HG03108 (cell line): ENCODE measurements around the gene NBR1.
"Not testable (repeated sequence)": the region's sequence is repeated elsewhere in the genome, so short reads cannot be mapped to it uniquely, and the experiment has no call there.

ENCODE experiments used
- ATAC-seq: cut with Tn5 transposase; IDR thresholded peaks from one replicate; pipeline ENCODE4 v1.9.1; 2021; ENCODE audit warnings: moderate library complexity; ENCODE audit not compliant: unreplicated experiment

NBR1 gene

DNA sequence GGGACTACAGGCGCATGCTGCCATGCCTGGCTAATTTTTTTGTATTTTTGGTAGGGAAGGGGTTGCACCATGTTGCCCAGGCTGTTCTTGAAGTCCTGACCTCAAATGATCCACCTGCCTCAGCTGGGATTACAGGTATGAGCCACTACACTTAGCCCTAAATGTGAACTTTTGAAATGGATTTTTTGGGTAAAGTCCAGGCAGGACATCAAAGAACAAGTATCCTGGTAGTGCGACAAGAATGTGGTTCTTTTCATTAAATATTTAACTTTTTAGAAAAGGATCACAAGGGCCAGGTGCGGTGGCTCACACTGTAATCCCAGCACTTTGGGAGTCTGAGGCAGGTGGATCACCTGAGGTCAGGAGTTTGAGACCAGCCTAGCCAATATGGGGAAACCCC, 15.3 kb upstream of the NBR1 start:
- ATAC-seq, result no peak

DNA sequence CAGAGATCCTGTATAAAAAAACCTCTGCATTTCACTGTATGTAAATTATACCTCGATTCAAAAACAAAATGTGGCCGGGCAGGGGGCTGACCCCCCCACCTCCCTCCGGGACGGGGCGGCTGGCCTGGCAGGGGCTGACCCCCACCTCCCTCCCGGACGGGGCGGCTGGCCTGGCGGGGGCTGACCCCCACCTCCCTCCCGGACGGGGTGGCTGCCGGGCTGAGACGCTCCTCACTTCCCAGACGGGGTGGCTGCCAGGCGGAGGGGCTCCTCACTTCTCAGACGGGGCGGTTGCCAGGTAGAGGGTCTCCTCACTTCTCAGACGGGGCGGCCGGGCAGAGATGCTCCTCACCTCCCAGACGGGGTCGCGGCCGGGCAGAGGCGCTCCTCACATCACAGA, 11.8 kb upstream of the NBR1 start:
- not testable (repeated sequence) for ATAC-seq

DNA sequence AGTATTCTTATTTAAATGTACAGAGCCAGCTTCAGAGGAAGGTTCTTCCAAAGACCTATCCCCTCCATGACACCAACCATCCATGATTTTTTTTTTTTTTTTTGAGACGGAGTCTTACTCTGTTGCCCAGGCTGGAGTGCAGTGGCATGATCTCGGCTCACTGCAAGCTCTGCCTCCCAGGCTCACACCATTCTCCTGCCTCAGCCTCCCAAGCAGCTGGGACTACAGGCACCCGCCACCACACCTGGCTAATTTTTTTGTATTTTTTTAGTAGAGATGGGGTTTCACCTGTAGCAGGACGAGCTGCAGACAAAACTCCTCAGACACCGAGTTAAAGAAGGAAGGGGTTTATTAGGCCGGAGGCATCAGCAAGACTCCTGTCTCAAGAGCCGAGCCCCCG, 11.1 kb upstream of the NBR1 start:
- ATAC-seq, result not testable (repeated sequence)

DNA sequence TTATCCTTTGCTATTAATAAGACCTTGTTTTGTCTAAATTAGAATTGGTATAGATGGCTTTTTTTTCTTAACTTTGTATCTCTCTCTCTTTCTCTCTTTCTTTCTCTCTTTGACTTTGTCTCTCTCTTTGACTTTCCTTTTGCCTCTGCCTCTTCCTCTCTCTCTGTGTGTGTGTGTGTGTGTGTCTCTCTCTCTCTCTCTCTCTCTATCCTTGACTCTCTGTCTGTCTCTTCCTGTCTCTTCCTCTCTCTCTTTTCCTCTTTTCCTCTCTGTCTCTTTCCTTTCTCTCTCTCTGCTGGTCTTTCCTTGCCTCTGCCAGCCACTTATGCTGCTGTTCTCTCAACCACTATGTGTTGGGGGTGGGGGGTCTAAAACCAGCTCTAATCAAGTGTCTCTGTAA, 5.0 kb upstream of the NBR1 start:
- ATAC-seq, result not testable (repeated sequence)

DNA sequence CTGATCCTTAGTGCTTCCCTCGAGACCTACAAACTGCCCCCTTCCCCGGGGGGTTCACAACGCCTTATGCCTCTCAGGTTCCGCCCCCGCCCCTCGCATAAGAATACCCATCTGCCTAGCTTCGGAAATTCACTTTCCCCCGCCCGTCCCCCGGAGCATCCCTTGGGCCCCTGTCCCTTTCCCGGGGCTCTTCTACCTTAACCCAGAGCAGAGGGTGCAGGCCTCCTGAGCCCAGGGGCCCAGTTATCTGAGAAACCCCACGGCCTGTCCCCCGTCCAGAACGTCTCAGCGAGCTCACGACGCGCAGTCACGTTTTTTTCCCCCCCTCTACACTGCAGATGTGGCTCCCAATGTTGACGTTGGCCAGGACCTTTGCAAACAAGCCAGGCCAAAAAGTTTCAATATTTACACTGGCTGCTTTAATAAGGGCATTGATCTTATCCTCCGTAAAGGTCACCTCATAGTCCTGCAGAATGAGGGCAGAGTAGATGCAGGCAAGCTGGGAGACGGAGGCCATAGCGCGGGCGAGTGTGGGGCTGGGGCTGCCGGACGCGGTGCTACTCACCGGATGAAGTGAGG, 1.4 kb upstream of the NBR1 start:
- ATAC-seq, result peak; percentile 16

DNA sequence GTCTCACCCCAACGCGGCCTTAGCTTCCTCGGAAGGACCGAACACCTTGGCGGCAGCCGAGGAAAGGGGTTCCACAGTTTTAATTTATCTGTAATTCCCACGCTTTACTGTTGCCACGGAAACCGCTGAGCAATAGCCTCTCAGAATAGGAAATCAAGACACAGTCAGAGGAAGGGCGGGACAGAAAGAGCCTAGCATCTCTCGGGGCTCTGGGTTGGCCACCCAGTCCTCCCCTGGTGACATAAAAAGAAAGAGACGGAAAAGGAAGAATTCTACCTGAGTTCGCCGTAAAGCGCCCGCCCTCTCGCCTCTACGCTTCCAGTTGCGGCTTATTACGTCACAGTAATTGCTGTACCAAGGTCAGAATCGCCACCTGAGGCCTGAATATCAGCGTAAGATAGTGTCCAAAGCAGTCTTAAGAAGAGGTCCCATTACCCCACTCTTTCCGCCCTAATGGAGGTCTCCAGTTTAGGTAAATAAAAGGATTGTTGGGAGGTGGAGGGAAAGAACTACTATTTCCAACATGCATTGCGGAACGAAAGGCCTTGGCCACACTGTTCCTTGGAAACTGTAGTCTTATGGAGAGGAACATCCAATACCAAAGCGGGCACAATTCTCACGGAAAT, 761 bp upstream of the NBR1 start:
- ATAC-seq, result peak; percentile 52

DNA sequence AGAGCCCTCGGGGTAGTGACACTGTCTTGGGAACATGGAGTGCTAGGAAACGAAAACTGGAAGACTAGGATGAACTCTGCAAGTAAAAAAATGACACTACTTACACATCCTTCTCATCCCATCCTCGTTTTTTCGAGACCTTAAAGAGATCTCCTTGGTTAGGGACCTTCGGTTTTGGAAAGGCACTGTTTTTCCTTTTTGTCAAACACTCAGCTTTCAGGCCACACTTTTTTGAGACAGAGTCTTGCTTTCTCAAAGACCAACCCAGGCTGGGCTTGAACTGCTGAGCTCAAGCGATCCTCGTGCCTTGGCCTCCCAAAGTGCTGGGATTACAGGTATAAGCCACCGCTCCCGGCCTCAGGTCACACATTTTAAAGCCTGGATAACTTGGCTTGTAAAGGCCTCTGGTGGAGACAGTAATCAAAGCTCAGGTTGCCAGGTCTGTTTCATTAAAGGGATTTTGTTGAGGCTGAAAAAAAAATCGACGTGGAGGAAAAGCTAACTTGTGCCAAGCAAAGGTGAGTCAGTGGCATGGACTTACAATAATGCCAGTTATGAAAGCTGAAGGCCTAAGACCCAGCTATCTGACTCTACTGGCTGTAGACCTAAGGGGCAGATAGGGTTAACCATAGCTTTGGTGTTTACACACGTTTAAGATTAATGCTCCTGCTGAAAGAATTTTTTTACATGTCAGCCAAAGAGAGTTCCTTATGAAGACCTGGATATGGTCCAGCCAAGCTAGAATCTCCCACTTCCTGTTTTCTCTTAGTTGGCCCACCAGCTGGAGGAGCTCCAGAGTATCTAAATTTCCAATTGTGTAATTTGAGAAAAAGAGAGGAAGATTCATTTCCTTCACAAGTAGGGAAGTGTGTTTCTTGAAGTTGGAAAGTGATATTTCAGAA, 823 bp downstream of the NBR1 start:
- no peak for ATAC-seq

DNA sequence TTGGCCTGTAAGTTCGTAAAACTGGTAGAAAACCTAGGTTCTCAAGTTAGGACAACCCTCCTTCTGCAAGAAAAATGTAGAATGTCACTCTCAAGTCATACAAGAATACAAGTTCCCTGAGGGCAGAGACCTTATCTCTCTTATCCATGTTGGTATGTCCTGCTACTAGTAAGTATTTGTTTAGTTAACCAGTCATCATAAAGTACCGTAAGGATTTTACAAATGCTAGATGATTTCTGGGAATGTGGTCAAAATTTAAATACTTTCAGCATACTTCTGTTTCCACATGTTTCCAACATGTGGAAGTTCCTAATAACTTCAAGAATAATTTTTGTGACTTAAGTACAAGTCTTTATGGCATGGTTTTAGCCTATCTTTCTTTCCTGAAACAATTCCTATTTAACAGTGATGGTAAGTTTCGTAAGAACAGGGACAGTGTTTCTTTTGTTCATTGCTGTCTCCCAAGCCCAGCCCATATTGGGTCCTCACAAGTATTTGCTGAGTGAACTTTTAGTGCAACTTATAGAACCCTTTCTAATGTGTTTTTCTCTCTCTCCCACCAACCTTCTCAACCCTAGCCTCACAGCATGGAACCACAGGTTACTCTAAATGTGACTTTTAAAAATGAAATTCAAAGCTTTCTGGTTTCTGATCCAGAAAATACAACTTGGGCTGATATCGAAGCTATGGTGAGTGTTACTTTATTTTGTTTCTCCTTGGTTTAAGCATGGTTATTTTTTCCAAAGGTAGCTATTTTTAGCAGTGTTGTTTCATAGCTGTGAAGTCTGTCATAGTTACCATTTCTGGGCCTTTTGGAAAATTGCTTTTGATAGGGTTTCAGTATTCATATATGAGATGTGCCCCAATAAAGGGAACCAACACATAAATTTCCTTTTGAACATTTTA, 4.5 kb downstream of the NBR1 start:
- ATAC-seq, result no peak

DNA sequence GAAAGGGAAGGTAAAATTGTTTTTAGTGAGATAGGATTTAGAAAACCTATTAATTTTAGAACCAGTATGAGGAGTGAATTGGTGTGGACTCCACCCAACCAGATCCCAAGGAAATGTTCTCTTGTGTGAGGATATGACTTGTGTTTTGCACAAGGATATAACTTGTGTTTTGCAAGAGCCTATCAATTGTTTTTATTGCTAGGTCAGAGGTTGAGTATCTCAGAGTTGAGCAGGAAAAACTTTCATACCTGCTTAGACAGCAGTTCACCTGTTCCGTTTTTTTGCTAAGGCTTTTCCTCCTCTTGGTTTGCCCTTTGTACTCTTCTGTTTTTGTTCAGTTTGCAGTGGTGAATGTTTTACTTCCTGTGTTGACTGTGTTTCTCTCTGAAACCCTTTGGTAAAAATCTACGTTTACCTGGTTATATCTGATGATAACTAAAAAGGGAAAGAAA, 5.1 kb downstream of the NBR1 start:
- ATAC-seq, result no peak

DNA sequence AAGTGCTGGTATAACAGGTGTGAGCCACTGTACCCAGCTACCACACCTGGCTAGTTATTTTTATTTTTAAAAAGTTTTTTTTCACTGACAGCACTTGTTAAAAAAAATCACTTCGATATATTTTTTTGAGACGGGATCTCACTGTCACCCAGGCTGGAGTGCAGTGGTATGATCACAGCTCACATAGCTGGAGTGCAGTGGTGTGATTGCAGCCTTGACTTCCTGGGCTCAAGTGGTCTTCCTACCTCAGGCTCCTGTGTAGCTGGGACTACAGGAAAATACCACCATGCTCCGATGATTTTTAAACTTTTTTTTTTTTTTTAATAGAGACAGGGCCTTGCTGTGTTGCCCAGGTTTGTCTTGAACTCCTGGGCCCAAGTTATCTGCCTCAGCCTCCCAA, 12.9 kb downstream of the NBR1 start:
- no peak for ATAC-seq

DNA sequence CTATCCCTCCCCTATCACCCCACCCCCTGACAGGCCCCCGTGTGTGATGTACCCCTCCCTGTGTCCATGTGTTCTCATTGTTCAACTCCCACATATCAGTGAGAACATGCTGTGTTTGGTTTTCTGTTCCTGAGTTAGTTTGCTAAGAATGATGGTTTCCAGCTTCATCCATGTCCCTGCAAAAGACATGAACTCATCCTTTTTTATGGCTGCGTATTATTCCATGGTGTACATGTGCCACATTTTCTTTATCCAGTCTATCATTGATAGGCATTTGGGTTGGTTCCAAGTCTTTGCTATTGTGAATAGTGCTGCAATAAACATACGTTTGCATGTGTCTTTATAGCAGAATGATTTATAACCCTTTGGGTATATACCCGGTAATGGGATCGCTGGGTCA, 15.6 kb downstream of the NBR1 start:
- not testable (repeated sequence) for ATAC-seq

DNA sequence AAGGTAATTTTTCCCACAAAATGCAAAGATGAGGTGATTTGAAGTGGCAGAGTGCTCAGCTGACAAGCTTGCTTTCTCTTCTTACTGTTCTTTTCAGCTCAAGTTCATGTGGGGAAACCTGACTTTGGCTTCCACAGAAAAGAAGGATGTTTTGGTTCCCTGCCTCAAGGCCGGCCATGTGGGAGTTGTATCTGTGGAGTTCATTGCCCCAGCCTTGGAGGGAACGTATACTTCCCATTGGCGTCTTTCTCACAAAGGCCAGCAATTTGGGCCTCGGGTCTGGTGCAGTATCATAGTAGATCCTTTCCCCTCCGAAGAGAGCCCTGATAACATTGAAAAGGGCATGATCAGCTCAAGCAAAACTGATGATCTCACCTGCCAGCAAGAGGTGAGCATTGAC, 22.2 kb downstream of the NBR1 start:
- no peak for ATAC-seq

DNA sequence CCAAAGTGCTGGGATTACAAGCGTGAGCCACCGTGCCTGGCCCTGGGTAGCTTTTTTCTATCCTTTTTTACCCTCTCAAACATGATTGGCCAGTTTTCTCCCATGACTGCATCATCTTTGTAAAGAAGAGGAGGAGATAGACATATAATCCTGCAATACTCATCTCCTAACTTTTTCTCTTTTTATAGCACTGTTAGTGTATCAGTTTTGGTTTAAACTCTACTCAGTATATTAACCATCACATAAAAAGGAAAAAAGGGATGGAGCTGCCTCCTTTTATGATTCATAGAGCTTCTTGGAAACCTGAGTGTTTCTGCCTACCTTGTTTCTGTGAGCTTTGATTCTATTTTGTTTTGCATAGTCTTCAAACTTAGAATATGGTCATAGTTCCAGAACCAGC, 28.6 kb downstream of the NBR1 start:
- ATAC-seq, result no peak

DNA sequence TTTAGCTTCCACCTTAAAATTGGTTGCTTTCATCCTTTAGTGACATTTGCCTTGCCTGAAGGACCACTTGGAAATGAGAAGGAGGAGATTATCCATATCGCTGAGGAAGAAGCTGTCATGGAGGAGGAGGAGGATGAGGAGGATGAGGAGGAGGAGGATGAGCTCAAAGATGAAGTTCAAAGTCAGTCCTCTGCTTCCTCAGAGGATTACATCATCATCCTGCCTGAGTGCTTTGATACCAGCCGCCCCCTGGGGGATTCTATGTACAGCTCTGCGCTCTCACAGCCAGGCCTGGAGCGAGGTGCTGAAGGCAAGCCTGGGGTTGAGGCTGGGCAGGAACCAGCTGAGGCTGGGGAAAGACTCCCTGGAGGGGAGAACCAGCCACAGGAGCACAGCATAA, 29.1 kb downstream of the NBR1 start:
- ATAC-seq, result no peak

DNA sequence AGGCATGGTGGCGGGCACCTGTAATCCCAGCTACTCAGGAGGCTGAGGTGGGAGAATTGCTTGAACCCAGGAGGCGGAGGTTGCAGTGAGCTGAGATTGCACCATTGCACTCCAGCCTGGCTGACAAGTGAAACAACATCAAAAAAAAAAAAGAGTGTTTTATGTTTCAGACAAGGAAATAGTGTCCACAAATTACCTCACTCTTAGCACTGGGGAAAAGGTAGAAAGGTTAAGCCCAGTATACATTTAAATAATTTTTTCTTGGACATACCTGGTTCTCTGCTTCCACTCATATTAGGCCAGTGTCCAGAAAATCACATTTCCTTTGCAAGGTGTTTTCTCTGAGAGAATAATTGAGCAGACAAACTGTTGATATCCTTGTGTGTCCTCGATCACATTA, 32.0 kb downstream of the NBR1 start:
- ATAC-seq, result not testable (repeated sequence)

DNA sequence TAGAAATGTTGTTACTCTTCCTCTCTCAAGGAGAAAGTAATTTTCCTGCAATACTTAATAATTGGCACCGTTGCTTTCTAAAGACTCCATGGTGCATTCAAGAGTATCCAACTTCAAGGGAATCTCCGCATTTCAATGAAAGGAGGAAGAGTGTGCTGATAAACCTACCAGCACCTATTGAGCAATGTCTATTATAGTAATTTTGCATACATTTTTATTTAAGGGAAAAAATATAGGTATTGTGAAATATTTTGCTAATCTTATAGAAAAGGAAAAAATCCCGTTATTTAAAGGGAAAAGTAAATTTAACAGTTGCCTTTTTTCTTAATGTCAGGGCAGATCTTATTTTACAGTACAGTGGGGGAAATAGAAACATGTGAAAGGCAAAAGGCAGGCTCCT, 39.6 kb downstream of the NBR1 start:
- ATAC-seq, result no peak

DNA sequence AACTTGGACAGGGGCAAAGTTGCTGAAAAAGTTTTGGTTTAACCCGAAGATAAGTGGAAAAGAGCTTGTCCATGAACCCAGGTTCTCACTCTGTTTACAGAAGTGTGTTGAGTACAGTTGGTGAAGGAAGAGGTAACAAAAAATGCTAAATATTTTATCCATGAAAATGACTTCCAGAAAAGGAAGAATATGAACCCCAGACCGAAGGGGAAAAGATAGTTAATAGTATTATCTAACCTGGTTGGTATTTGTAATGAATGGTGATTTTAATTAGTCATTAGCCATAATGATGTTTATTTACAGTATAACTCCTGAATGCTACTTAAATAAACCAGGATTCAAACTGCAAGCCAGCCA, 40.1 kb downstream of the NBR1 start:
- ATAC-seq, result no peak

DNA sequence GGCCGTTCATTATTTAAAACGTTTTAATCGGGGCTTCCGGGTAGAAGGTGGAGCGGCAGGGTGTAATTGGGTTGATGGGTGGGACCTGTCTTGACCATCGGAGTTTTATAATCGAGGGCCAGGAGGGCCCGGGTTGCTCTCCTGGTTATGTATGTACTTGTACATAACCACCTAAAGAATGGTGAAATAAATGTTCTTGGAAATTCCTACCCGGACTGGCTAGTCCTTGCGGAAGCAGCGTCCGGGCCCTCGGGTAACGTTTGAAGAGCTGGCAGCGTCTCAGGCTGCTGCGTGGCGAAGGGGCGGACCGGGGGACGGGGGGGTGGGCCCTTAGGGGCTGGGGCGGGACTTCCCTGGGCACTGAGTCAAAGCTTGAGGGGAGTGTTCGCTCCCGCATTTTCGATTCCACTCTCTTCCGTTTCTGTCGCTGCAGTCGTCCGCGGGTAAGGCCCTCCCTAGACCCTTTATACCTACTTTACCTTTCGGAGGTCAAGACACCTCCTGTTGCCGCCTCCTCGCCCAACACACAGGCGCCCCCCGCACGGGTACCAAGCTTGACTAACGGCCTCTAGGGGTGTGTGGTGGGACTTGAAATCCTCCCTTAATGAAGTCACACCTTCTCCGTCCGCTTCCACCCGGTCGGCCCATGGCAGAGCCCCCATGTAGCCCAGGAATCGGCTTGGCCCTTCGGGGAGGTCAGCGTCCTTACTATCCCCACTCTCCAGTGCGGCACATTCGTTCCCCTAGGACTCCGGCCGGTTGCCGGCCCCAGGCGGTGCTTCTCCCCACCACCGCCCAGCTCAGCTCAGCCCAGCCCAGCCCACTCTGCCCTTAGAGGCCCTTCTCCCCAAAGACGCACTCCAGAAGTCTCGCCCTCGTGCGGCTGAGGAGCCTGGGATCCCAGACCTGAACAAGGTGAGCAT, 40.7 kb downstream of the NBR1 start, which contains the start of gene TMEM106A:
Gene TMEM106A, plus strand, starts transcription at position 396 of the 923 bp plus-strand sequence. CDS start 1,167 bp downstream, outside the sequence.
- peak; percentile 58 for ATAC-seq

DNA sequence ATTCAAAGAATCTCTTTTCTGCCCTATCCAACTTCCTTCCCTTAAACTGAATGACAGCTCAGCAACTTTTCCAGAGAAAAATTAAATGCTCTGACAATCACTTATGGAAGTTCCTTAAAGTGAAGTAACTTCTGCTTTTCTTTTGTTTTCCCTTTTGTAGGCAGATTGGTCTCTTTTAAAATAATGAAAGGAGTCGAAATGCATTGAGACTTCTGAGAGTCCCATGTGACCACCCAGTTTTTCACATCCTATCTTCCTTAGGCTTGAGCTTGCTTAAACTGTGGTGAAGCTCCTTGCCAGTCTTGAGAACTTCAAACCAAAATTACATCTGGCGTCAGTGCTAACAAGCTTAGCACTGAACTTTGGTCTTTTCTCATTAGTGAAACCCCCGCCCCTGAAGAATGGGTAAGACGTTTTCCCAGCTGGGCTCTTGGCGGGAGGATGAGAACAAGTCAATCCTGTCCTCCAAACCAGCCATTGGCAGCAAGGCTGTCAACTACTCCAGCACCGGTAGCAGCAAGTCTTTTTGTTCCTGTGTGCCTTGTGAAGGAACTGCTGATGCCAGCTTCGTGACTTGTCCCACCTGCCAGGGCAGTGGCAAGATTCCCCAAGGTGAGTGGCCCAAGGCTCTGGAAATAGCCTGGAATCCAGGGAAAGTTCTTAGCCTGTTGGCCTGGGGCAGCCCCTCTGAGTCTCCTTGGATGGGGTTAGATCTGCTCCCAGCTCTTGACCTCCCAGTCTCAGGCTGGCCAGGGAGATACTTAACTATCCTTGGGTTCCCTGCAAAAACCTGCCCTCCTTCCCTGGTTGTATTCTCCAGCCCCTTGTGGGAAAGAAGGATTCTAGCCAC, 41.9 kb downstream of the NBR1 start:
- no peak for ATAC-seq
